ENCODE results near the gene EFCAB6.
A peak's percentile ranks its signal among the peaks of the same experiment; 100 is the strongest.

The EFCAB6 gene

GRCh38 chr22:43820651-43821305 is 8.7 kb upstream of the EFCAB6 start:
- no peaks in the 10 kb centered on the region for H3K4me1 Mint-ChIP-seq (ENCODE audit: low read depth)
- no peaks in the 10 kb centered on the region for H3K9me3 Mint-ChIP-seq
- H3K27ac Mint-ChIP-seq, result no peak overlapping the region
- H3K4me3 Mint-ChIP-seq, result no peak overlapping the region
- H3K36me3 Mint-ChIP-seq (ENCODE audit: low read depth), result no peaks in the 10 kb centered on the region
- H3K27me3 Mint-ChIP-seq, result peaks cover 10% of the 10 kb centered on the region
- intact Hi-C loops (cut with micrococcal nuclease), result no loop called here

GRCh38 chr22:43819931-43820640 is 8.0 kb upstream of the EFCAB6 start:
- Mint-ChIP-seq H3K27ac (no peak overlapping the region), H3K4me1 (ENCODE audit: low read depth) (no peaks in the 10 kb centered on the region), H3K4me3 (no peak overlapping the region), H3K36me3 (ENCODE audit: low read depth) (no peaks in the 10 kb centered on the region), H3K9me3 (no peaks in the 10 kb centered on the region), H3K27me3 (peaks cover 10% of the 10 kb centered on the region)
- intact Hi-C loops (cut with micrococcal nuclease), result no loop called here

GRCh38 chr22:43819421-43819921 is 7.4 kb upstream of the EFCAB6 start:
- no peaks in the 10 kb centered on the region for H3K36me3 Mint-ChIP-seq (ENCODE audit: low read depth)
- no peak overlapping the region for H3K4me3 Mint-ChIP-seq
- H3K27me3 Mint-ChIP-seq, result peaks cover 10% of the 10 kb centered on the region
- H3K27ac Mint-ChIP-seq, result no peak overlapping the region
- H3K4me1 Mint-ChIP-seq (ENCODE audit: low read depth), result no peaks in the 10 kb centered on the region
- intact Hi-C loops (cut with micrococcal nuclease), result no loop called here
- H3K9me3 Mint-ChIP-seq, result no peaks in the 10 kb centered on the region

GRCh38 chr22:43818981-43819380 is 6.9 kb upstream of the EFCAB6 start:
- no peak overlapping the region for H3K4me3 Mint-ChIP-seq
- intact Hi-C loops (cut with micrococcal nuclease), result no loop called here
- H3K27me3 Mint-ChIP-seq, result peaks cover 10% of the 10 kb centered on the region
- H3K4me1 Mint-ChIP-seq (ENCODE audit: low read depth), result no peaks in the 10 kb centered on the region
- no peaks in the 10 kb centered on the region for H3K9me3 Mint-ChIP-seq
- no peaks in the 10 kb centered on the region for H3K36me3 Mint-ChIP-seq (ENCODE audit: low read depth)
- H3K27ac Mint-ChIP-seq, result no peak overlapping the region

DNA sequence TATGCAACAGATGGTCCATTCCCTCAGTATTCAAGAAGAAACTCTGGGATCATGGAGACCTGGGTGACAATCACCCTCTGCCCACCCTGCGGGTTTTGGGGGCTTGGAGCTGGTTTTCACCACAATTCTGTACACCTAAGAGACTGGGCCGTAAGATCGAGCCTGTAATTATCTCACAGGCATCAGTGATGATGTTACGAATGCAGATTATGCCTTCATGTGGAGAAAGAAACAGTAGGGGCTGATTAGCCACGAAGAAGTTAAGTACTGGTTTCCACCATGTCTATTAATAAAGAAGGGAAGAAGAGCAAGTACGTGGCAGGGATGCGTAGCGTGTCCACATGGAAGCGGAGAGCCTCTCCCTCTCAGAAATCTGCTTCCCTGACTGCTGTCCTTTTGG is 5.3 kb upstream of the EFCAB6 start:
- Mint-ChIP-seq H3K4me3 (no peak overlapping the region), H3K27me3 (peaks cover 8% of the 10 kb centered on the region), H3K9me3 (no peaks in the 10 kb centered on the region), H3K36me3 (ENCODE audit: low read depth) (peaks cover 2% of the 10 kb centered on the region), H3K4me1 (ENCODE audit: low read depth) (peaks cover 9% of the 10 kb centered on the region), H3K27ac (no peak overlapping the region)
- intact Hi-C loops (cut with micrococcal nuclease), result no loop called here

- Mint-ChIP-seq H3K4me1 (ENCODE audit: low read depth) (peaks cover 22% of the 10 kb centered on the region), H3K36me3 (ENCODE audit: low read depth) (peaks cover 9% of the 10 kb centered on the region), H3K27me3 (peaks cover 2% of the 10 kb centered on the region), H3K4me3 (no peak overlapping the region), H3K9me3 (no peaks in the 10 kb centered on the region), H3K27ac (no peak overlapping the region)
- intact Hi-C loops (cut with micrococcal nuclease), result loop anchor here (5.0 kb wide), 1 partner anchor 143 kb away; the partner anchor contains the start of gene SAMM50
Observed at GRCh38 chr22:43814264-43814663, 2.2 kb upstream of the EFCAB6 start.

DNA sequence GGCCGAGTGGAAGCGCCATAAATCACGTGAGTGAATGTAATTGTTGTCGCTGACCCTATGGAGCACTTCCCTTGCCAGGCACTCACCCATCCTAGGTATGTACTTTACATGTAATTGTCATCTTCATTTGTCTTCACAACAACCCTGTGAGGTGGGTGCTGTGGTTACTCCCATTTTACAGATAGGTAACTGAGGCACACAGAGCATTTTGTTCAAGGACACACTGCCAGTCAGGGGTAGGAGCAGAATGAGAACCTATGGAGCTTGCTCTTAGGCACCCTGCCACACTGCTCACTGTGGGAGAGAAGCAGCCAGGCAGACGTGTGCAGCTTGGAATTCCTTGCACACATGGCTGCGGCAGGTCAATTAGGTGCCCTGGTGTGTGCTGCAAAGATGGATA is 785 bp upstream of the EFCAB6 start:
- Mint-ChIP-seq H3K4me1 (ENCODE audit: low read depth) (peaks cover 22% of the 10 kb centered on the region), H3K9me3 (no peaks in the 10 kb centered on the region)
- intact Hi-C loops (cut with micrococcal nuclease), result loop anchor here (5.0 kb wide), 1 partner anchor 144 kb away; the partner anchor contains the start of gene SAMM50

GRCh38 chr22:43811777-43812148 is 342 bp downstream of the EFCAB6 start:
- Mint-ChIP-seq H3K27me3 (peaks cover 2% of the 10 kb centered on the region), H3K4me3 (peak overlapping the region; percentile 90), H3K36me3 (ENCODE audit: low read depth) (peaks cover 9% of the 10 kb centered on the region), H3K27ac (peak overlapping the region; percentile 91), H3K4me1 (ENCODE audit: low read depth) (peaks cover 22% of the 10 kb centered on the region), H3K9me3 (no peaks in the 10 kb centered on the region)
- intact Hi-C loops (cut with micrococcal nuclease), result loop anchor here (5.0 kb wide), 1 partner anchor 146 kb away; the partner anchor contains the start of gene SAMM50

More for the DNA sequence above, 785 bp upstream of the EFCAB6 start:
- Mint-ChIP-seq H3K27ac (peak overlapping the region; percentile 91), H3K36me3 (ENCODE audit: low read depth) (peaks cover 9% of the 10 kb centered on the region), H3K4me3 (peak overlapping the region; percentile 90), H3K27me3 (peaks cover 2% of the 10 kb centered on the region)

DNA sequence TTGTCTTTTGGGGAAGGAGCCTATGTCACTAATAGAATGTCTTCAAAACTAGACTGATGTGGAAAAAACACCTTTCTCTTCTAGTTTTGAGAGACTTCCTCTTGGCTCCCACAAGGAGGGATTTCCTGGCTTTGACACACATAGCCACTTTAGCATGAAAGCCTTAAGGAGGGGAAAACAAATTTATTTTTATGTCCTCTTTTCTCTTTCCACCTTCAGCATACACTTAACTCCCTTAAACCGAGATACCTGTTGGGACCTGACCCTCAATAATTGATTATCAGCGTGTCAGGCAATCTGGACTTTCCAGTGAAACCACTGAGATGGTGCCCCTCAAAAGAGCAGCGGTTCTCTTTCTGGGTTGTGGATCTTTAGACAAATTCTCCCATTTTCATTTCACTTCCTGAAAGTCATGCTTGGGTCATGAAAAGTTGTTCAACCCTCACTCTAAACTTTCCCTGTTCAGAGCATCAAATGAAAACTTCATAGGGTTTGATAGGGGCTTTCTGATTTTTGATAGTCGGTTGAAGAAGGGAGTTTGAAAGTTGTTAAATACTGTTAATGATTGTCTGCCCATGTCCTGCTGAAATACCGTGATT is 9.1 kb downstream of the EFCAB6 start:
- H3K4me1 Mint-ChIP-seq (ENCODE audit: low read depth), result no peaks in the 10 kb centered on the region
- intact Hi-C loops (cut with micrococcal nuclease), result no loop called here
- H3K27me3 Mint-ChIP-seq, result peaks cover 21% of the 10 kb centered on the region
- no peak overlapping the region for H3K4me3 Mint-ChIP-seq
- no peaks in the 10 kb centered on the region for H3K36me3 Mint-ChIP-seq (ENCODE audit: low read depth)
- H3K27ac Mint-ChIP-seq, result no peak overlapping the region
- H3K9me3 Mint-ChIP-seq, result peaks cover 18% of the 10 kb centered on the region

DNA sequence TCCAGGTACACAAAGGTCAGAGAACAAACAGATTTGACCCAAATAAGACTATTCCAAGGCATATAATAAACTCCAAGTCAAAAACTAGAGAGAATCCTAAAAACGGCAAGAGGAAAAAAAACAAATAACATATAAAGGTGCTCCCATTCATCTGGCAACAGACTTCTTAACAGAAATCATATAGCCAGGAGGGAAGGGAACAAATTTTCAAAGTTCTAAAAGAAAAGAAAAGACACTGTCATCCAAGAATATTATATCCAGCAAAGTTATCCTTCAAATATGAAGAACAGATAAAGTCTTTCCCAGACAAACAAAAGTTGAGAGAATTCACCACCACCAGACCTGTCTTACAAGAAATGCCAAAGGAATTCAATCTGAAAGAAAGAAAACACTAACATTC is 11.1 kb downstream of the EFCAB6 start:
- Mint-ChIP-seq H3K9me3 (peaks cover 18% of the 10 kb centered on the region), H3K4me3 (no peak overlapping the region), H3K4me1 (ENCODE audit: low read depth) (no peaks in the 10 kb centered on the region), H3K36me3 (ENCODE audit: low read depth) (no peaks in the 10 kb centered on the region), H3K27me3 (peaks cover 21% of the 10 kb centered on the region), H3K27ac (no peak overlapping the region)
- intact Hi-C loops (cut with micrococcal nuclease), result no loop called here

DNA sequence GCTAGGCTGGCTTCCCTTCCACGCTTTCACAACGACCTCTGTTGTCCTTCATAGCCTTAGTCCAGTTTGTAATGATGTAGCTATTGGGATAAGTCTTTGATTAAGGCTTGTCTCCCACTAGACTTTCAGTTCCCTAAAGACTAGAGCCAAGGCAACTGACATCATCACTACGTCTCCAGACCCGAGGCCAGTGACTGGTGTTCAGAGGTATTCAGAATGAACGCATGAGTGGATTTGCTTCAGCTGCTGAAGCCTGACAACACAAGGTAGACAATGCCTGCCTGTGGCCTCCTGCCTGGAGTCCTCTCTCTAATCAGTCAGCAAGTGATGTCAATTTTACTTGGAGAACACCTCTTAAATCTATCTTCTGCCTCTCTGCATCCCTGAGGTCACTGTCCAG is 13.6 kb downstream of the EFCAB6 start:
- Mint-ChIP-seq H3K9me3 (peaks cover 18% of the 10 kb centered on the region), H3K27ac (no peak overlapping the region), H3K27me3 (peaks cover 11% of the 10 kb centered on the region), H3K36me3 (ENCODE audit: low read depth) (no peaks in the 10 kb centered on the region), H3K4me3 (no peak overlapping the region), H3K4me1 (ENCODE audit: low read depth) (no peaks in the 10 kb centered on the region)
- intact Hi-C loops (cut with micrococcal nuclease), result no loop called here

DNA sequence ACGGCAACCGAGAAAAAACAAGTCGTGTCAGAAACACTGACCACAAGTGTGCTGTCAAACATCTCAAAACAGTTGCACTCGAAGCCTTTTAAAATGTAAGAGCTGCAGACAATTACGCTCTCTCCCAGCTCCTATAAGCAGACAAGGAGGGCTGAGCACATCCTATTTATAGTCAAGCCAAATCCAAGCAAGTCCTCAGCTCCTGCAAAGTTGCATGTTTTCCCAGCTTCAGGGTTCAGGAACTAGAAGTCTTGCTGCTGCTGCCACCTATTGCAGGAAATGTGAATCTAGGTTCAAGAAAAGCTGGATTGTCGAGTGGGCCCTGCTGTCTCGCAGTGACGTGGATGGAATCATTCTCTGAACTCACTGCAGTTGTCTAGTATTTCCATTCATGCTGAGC is 15.5 kb downstream of the EFCAB6 start:
- peaks cover 18% of the 10 kb centered on the region for H3K9me3 Mint-ChIP-seq
- no peaks in the 10 kb centered on the region for H3K4me1 Mint-ChIP-seq (ENCODE audit: low read depth)
- peaks cover 9% of the 10 kb centered on the region for H3K27me3 Mint-ChIP-seq
- H3K36me3 Mint-ChIP-seq (ENCODE audit: low read depth), result no peaks in the 10 kb centered on the region
- no peak overlapping the region for H3K27ac Mint-ChIP-seq
- no peak overlapping the region for H3K4me3 Mint-ChIP-seq
- intact Hi-C loops (cut with micrococcal nuclease), result no loop called here

- intact Hi-C loops (cut with micrococcal nuclease), result no loop called here
- H3K27ac Mint-ChIP-seq, result no peak overlapping the region
- H3K27me3 Mint-ChIP-seq, result peaks cover 6% of the 10 kb centered on the region
- H3K36me3 Mint-ChIP-seq (ENCODE audit: low read depth), result no peaks in the 10 kb centered on the region
- no peaks in the 10 kb centered on the region for H3K4me1 Mint-ChIP-seq (ENCODE audit: low read depth)
- peaks cover 8% of the 10 kb centered on the region for H3K9me3 Mint-ChIP-seq
- no peak overlapping the region for H3K4me3 Mint-ChIP-seq
Observed at GRCh38 chr22:43795320-43795719, 16.8 kb downstream of the EFCAB6 start.

DNA sequence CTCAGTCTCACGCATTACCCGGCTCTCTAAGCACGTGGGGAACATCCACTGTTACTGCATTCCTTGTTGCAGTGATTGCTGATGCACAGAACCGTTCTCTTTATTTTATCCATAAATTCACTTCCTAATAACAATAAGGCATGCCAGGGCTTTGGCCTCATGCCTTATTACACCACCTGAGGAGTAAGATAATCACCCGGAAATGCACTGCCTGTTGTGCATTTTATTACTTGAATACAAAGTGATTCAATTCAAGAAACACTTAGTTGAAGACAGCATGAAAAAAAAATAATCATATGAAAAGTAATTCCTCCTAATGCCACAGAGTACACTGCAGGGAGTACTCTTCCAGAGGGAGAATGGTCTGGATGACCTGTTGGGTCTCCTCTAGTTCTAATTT is 19.2 kb downstream of the EFCAB6 start:
- Mint-ChIP-seq H3K9me3 (no peaks in the 10 kb centered on the region), H3K36me3 (ENCODE audit: low read depth) (no peaks in the 10 kb centered on the region), H3K4me1 (ENCODE audit: low read depth) (no peaks in the 10 kb centered on the region), H3K27ac (no peak overlapping the region), H3K4me3 (no peak overlapping the region), H3K27me3 (peaks cover 2% of the 10 kb centered on the region)
- intact Hi-C loops (cut with micrococcal nuclease), result no loop called here
